Neural crest cell (in vitro differentiated cells): ENCODE data around the gene APLNR. TPM values are rescaled to one million over a fixed set of nuclear protein-coding genes. Genes with fewer than 3 reads are reported as not detected.

Experiments
- DNase-seq: peaks from one replicate; pipeline ENCODE4 v3.0.0; 2021; ENCODE audit warnings: low read depth, mixed read lengths, low spot score
- H3K27ac Mint-ChIP-seq: one replicate; pipeline ENCODE4 v1.8.0; 2021; ENCODE audit warnings: mild to moderate bottlenecking, mixed read lengths; ENCODE audit not compliant: unreplicated experiment
- H3K27me3 Mint-ChIP-seq: 2 replicates; pipeline ENCODE4 v1.8.0; 2021; ENCODE audit warnings: low read depth, mild to moderate bottlenecking, mixed read lengths
- H3K36me3 Mint-ChIP-seq: 2 replicates; pipeline ENCODE4 v1.8.0; 2021; ENCODE audit warnings: low read depth, mild to moderate bottlenecking, mixed read lengths
- H3K4me1 Mint-ChIP-seq: 2 replicates; pipeline ENCODE4 v1.8.0; 2021; ENCODE audit warnings: mixed read lengths
- H3K4me3 Mint-ChIP-seq: one replicate; pipeline ENCODE4 v1.8.0; 2021; ENCODE audit warnings: mild to moderate bottlenecking, mixed read lengths
- H3K9me3 Mint-ChIP-seq: 2 replicates; pipeline ENCODE4 v1.8.0; 2021; ENCODE audit warnings: mixed read lengths
- CTCF ChIP-seq: fragments of 200-600 bp; sonication (generic); conservative IDR thresholded peaks from 2 replicates; pipeline ENCODE4 v1.5.0; 2021; ENCODE audit warnings: antibody characterized with exemption, mild to moderate bottlenecking
- total RNA-seq: library from RNA; stranded (reverse); gene quantifications from 2 replicates; pipeline ENCODE4 v1.2.1, GENCODE V29; 2021

APLNR gene
- total RNA-seq, 1 donor from 2014 or later = 3.9 TPM

GRCh38 chr11:57251037-57251436 lies 14.0 kb upstream of the APLNR start:
- H3K9me3 Mint-ChIP-seq = no peaks in the 10 kb centered on the region
- H3K27ac Mint-ChIP-seq = no peak overlapping the region
- no peak for DNase-seq

GRCh38 chr11:57249384-57250319 lies 12.6 kb upstream of the APLNR start:
- no peaks in the 10 kb centered on the region for H3K36me3 Mint-ChIP-seq
- peaks cover 15% of the 10 kb centered on the region for H3K27me3 Mint-ChIP-seq
- no peak overlapping the region for H3K27ac Mint-ChIP-seq
- DNase-seq = peak; percentile 71
- peaks cover 11% of the 10 kb centered on the region for H3K4me1 Mint-ChIP-seq
- H3K4me3 Mint-ChIP-seq = no peak overlapping the region
- peak; percentile 90 for TF ChIP-seq CTCF
- no peaks in the 10 kb centered on the region for H3K9me3 Mint-ChIP-seq

More at GRCh38 chr11:57251037-57251436, 14.0 kb upstream of the APLNR start:
- H3K4me3 Mint-ChIP-seq = no peak overlapping the region
- H3K36me3 Mint-ChIP-seq = no peaks in the 10 kb centered on the region
- peaks cover 23% of the 10 kb centered on the region for H3K4me1 Mint-ChIP-seq
- no peak for TF ChIP-seq CTCF
- H3K27me3 Mint-ChIP-seq = peaks cover 15% of the 10 kb centered on the region

GRCh38 chr11:57248780-57249383 lies 11.8 kb upstream of the APLNR start:
- DNase-seq = peak; percentile 69
- Mint-ChIP-seq H3K36me3 (no peaks in the 10 kb centered on the region), H3K27me3 (peaks cover 15% of the 10 kb centered on the region), H3K9me3 (no peaks in the 10 kb centered on the region), H3K27ac (no peak overlapping the region), H3K4me1 (peaks cover 4% of the 10 kb centered on the region), H3K4me3 (no peak overlapping the region)
- TF ChIP-seq CTCF = peak; percentile 71

- Mint-ChIP-seq H3K9me3 (no peaks in the 10 kb centered on the region), H3K27me3 (peaks cover 2% of the 10 kb centered on the region), H3K4me1 (peaks cover 26% of the 10 kb centered on the region), H3K36me3 (no peaks in the 10 kb centered on the region), H3K4me3 (no peak overlapping the region), H3K27ac (peak overlapping the region; percentile 93)
- DNase-seq = no peak
- TF ChIP-seq CTCF = no peak
Observed at GRCh38 chr11:57244911-57245310, 7.9 kb upstream of the APLNR start.

GRCh38 chr11:57241353-57241972 lies 4.4 kb upstream of the APLNR start:
- Mint-ChIP-seq H3K4me1 (peaks cover 33% of the 10 kb centered on the region), H3K4me3 (no peak overlapping the region)
- TF ChIP-seq CTCF = no peak

More at GRCh38 chr11:57241353-57241972, 4.4 kb upstream of the APLNR start:
- Mint-ChIP-seq H3K27ac (peak overlapping the region; percentile 7), H3K27me3 (peaks cover 2% of the 10 kb centered on the region), H3K9me3 (no peaks in the 10 kb centered on the region), H3K36me3 (no peaks in the 10 kb centered on the region)
- DNase-seq = no peak
